ENCODE measurements around the gene ESYT1.
A peak's percentile ranks its signal among the peaks of the same experiment; 100 is the strongest.

Gene ESYT1, protein sequence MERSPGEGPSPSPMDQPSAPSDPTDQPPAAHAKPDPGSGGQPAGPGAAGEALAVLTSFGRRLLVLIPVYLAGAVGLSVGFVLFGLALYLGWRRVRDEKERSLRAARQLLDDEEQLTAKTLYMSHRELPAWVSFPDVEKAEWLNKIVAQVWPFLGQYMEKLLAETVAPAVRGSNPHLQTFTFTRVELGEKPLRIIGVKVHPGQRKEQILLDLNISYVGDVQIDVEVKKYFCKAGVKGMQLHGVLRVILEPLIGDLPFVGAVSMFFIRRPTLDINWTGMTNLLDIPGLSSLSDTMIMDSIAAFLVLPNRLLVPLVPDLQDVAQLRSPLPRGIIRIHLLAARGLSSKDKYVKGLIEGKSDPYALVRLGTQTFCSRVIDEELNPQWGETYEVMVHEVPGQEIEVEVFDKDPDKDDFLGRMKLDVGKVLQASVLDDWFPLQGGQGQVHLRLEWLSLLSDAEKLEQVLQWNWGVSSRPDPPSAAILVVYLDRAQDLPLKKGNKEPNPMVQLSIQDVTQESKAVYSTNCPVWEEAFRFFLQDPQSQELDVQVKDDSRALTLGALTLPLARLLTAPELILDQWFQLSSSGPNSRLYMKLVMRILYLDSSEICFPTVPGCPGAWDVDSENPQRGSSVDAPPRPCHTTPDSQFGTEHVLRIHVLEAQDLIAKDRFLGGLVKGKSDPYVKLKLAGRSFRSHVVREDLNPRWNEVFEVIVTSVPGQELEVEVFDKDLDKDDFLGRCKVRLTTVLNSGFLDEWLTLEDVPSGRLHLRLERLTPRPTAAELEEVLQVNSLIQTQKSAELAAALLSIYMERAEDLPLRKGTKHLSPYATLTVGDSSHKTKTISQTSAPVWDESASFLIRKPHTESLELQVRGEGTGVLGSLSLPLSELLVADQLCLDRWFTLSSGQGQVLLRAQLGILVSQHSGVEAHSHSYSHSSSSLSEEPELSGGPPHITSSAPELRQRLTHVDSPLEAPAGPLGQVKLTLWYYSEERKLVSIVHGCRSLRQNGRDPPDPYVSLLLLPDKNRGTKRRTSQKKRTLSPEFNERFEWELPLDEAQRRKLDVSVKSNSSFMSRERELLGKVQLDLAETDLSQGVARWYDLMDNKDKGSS

DNA sequence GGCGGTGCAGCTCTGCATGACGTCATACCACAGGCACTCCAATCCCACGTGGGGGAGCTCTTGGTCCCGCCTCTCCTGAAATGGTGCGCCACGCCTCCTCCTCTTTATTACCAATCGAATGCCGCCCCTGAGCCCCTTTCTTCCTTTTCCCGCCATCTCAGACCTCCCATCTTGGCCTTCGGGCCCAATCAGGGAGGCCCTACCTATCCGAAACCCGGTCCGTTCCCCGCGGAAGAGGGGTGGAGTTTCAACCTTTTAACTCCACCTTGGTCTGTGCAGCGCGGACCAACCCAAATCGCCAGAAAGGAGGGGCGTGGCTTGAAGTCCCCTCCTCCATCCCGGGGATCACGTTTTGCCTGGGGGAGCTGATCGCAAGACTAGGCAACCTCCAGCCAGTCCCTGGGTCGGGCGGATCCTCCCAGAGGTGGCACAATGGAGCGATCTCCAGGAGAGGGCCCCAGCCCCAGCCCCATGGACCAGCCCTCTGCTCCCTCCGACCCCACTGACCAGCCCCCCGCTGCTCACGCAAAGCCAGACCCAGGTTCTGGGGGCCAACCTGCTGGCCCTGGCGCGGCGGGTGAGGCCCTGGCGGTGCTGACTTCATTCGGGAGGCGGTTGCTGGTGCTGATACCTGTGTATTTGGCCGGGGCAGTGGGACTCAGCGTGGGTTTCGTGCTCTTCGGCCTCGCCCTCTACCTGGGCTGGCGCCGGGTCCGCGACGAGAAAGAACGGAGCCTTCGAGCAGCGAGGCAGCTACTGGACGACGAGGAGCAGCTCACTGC, at the start of gene ESYT1:
Gene ESYT1, plus strand, starts transcription at position 380 of the 782 bp plus-strand sequence. Its CDS starts 53 bp downstream, at position 433.
- TF ChIP-seq, protein P1, sequence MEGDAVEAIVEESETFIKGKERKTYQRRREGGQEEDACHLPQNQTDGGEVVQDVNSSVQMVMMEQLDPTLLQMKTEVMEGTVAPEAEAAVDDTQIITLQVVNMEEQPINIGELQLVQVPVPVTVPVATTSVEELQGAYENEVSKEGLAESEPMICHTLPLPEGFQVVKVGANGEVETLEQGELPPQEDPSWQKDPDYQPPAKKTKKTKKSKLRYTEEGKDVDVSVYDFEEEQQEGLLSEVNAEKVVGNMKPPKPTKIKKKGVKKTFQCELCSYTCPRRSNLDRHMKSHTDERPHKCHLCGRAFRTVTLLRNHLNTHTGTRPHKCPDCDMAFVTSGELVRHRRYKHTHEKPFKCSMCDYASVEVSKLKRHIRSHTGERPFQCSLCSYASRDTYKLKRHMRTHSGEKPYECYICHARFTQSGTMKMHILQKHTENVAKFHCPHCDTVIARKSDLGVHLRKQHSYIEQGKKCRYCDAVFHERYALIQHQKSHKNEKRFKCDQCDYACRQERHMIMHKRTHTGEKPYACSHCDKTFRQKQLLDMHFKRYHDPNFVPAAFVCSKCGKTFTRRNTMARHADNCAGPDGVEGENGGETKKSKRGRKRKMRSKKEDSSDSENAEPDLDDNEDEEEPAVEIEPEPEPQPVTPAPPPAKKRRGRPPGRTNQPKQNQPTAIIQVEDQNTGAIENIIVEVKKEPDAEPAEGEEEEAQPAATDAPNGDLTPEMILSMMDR (IDR thresholded peaks at IDR 0.05; ENCODE audit: poor library complexity, severe bottlenecking), result no peak
- peak within 1 kb of the TSS; percentile 89 for H3K4me3 ChIP-seq (ENCODE audit: severe bottlenecking)
- no peaks in the 10 kb centered on the region for H3K9me3 ChIP-seq (ENCODE audit: severe bottlenecking)
- peaks cover 18% of the 10 kb centered on the region for H3K4me1 ChIP-seq (ENCODE audit: insufficient read depth, poor library complexity, severe bottlenecking)
- DNase-seq (ENCODE audit: low spot score) (peak; percentile 99), ATAC-seq (ENCODE audit: low read depth) (peak; percentile 93)
- peak within 1 kb of the TSS; percentile 70 for H3K27ac ChIP-seq (ENCODE audit: poor library complexity, severe bottlenecking)
- peaks cover 32% of the 10 kb centered on the region for H3K36me3 ChIP-seq (ENCODE audit: low read depth)
- H3K27me3 ChIP-seq (ENCODE audit: insufficient read depth, poor library complexity, severe bottlenecking), result no peaks in the 10 kb centered on the region

DNA sequence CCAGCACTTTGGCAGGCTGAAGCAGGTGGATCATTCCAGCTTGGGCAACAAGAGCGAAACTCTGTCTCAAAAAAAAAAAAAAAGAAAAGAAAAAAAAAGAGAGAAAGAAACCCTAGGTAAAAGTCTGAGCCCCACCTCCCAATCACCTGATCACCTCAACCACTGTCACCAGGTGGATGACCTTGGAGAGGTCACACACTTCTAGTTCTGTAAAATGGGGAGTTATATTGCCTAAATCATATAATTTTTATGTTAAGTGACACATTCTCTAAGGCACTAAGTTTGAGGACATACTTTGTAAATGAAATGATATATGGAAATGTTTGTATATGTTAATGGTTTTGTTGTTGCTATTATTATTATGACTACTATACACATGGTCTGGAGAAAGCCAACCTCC, 49.6 kb upstream of the ESYT1 start:
- TF ChIP-seq, protein P1 (IDR thresholded peaks at IDR 0.05; ENCODE audit: poor library complexity, severe bottlenecking), result no peak
- DNase-seq (ENCODE audit: low spot score) (no peak), ATAC-seq (ENCODE audit: low read depth) (no peak)
- no peaks in the 10 kb centered on the region for H3K9me3 ChIP-seq (ENCODE audit: severe bottlenecking)
- H3K4me1 ChIP-seq (ENCODE audit: insufficient read depth, poor library complexity, severe bottlenecking), result peaks cover 4% of the 10 kb centered on the region
- no peaks in the 10 kb centered on the region for H3K36me3 ChIP-seq (ENCODE audit: low read depth)
- peak overlapping the region; percentile 57 for H3K4me3 ChIP-seq (ENCODE audit: severe bottlenecking)
- no peaks in the 10 kb centered on the region for H3K27me3 ChIP-seq (ENCODE audit: insufficient read depth, poor library complexity, severe bottlenecking)
- peak overlapping the region; percentile 72 for H3K27ac ChIP-seq (ENCODE audit: poor library complexity, severe bottlenecking)

DNA sequence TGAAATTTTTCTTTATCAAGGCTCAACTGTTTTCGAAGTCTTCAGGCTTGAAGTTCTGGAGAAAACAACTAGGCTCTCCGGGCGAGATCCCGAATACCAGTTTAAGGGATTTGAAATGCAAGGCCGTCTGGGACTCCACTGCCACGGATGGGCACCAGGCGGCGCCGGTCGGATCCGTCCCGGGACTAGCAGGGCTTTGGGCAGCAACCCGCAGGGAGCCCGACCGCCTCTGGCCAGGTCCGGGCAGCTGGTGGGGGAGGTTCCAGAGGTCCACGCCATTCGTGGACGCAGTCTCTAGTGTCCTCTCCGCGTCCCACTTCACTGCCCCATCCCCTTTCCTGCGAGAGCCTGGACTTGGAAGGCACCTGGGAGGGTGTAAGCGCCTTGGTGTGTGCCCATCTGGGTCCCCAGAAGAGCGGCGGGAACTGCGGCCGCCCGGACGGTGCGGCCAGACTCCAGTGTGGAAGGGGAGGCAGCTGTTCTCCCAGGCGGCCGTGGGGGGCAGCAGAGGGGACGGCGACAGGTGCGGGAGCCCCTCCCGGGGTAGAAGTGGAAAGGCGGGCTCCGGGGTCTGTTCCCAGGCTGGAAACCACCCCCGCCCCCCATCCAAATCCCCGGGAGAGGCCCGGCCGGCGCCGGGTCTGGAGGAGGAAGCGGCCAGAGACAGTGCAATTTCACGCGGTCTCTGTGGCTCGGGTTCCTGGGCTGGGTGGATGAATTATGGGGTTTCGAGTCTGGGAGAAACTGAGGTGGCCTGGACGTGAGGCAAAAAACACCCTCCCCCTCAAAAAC, 48.9 kb upstream of the ESYT1 start:
- Histone ChIP-seq H3K4me1 (ENCODE audit: insufficient read depth, poor library complexity, severe bottlenecking) (peaks cover 4% of the 10 kb centered on the region), H3K36me3 (ENCODE audit: low read depth) (no peaks in the 10 kb centered on the region), H3K27me3 (ENCODE audit: insufficient read depth, poor library complexity, severe bottlenecking) (no peaks in the 10 kb centered on the region), H3K27ac (ENCODE audit: poor library complexity, severe bottlenecking) (peak overlapping the region; percentile 72), H3K9me3 (ENCODE audit: severe bottlenecking) (no peaks in the 10 kb centered on the region), H3K4me3 (ENCODE audit: severe bottlenecking) (peak overlapping the region; percentile 57)
- ATAC-seq (ENCODE audit: low read depth), result peak; percentile 80
- peak; percentile 93 for DNase-seq (ENCODE audit: low spot score)
- TF ChIP-seq, protein P1 (IDR thresholded peaks at IDR 0.05; ENCODE audit: poor library complexity, severe bottlenecking), result peak; percentile 91

Data from RWPE2 (cell line).